SK-N-SH treated with all-trans-retinoic acid at 6 μM for 48 hours (cell line): Measurements from ENCODE around the gene FOXN3.

Experiments used
- ATAC-seq: fragments of 200-7000 bp; cut with Tn5 transposase; 3 replicates; pipeline ENCODE4 v1.9.1; 2020; ENCODE audit warnings: mild to moderate bottlenecking, moderate library complexity
- ARNTL ChIP-seq: fragments of 450-650 bp; formaldehyde crosslinking; IDR thresholded peaks from 2 replicates; pipeline ENCODE4 v1.5.0; 2020; ENCODE audit warnings: low read depth, mild to moderate bottlenecking, moderate library complexity, borderline replicate concordance
- BACH2 ChIP-seq: fragments of 250-450 bp; sonication (Bioruptor Pico); IDR thresholded peaks from 2 replicates; pipeline ENCODE4 v1.9.0; 2021; ENCODE audit warnings: mild to moderate bottlenecking, borderline replicate concordance
- CSDC2 ChIP-seq: fragments of 250-450 bp; sonication (Bioruptor Pico); IDR thresholded peaks from 2 replicates; pipeline ENCODE4 v1.5.0; 2020; ENCODE audit warnings: mild to moderate bottlenecking, moderate library complexity
- ESRRG ChIP-seq: fragments of 250-450 bp; sonication (Bioruptor Pico); IDR thresholded peaks from 2 replicates; pipeline ENCODE4 v1.6.1; 2021; ENCODE audit warnings: mild to moderate bottlenecking
- GLIS3 ChIP-seq: fragments of 250-450 bp; sonication (Bioruptor Pico); IDR thresholded peaks from 2 replicates; pipeline ENCODE4 v1.5.0; 2020; ENCODE audit warnings: mild to moderate bottlenecking, moderate library complexity
- ISL1 ChIP-seq: fragments of 250-450 bp; sonication (Bioruptor Pico); IDR thresholded peaks from 2 replicates; pipeline ENCODE4 v2.1.2; 2022; ENCODE audit warnings: mild to moderate bottlenecking, moderate library complexity
- OSR1 ChIP-seq: fragments of 250-450 bp; sonication (Bioruptor Pico); IDR thresholded peaks from 2 replicates; pipeline ENCODE4 v1.8.0; 2022; ENCODE audit warnings: moderate library complexity, mild to moderate bottlenecking, inconsistent platforms
- PATZ1 ChIP-seq: fragments of 250-450 bp; sonication (Bioruptor Pico); IDR thresholded peaks from 2 replicates; pipeline ENCODE4 v1.8.0; 2020; ENCODE audit warnings: mild to moderate bottlenecking, moderate library complexity, borderline replicate concordance
- PPARA ChIP-seq: fragments of 250-450 bp; sonication (Bioruptor Pico); IDR thresholded peaks from 2 replicates; pipeline ENCODE4 v1.5.0; 2020; ENCODE audit warnings: mild to moderate bottlenecking, borderline replicate concordance
- RARB ChIP-seq: fragments of 250-450 bp; sonication (Bioruptor Pico); IDR thresholded peaks from 2 replicates; pipeline ENCODE4 v1.8.0; 2021; ENCODE audit warnings: mild to moderate bottlenecking, moderate library complexity
- SNAI2 ChIP-seq: fragments of 250-450 bp; sonication (Bioruptor Pico); IDR thresholded peaks from 2 replicates; pipeline ENCODE4 v1.5.0; 2020; ENCODE audit warnings: mild to moderate bottlenecking, moderate library complexity
- TCF4 ChIP-seq: fragments of 250-450 bp; sonication (Bioruptor Pico); IDR thresholded peaks from 2 replicates; pipeline ENCODE4 v1.8.0; 2021; ENCODE audit warnings: mild to moderate bottlenecking, moderate library complexity, borderline replicate concordance
- TOX ChIP-seq: fragments of 250-450 bp; sonication (Bioruptor Pico); IDR thresholded peaks from 2 replicates; pipeline ENCODE4 v1.8.0; 2021; ENCODE audit warnings: mild to moderate bottlenecking, moderate library complexity, borderline replicate concordance
- TSHZ2 ChIP-seq: fragments of 250-450 bp; sonication (Bioruptor Pico); IDR thresholded peaks from 2 replicates; pipeline ENCODE4 v1.5.0; 2020; ENCODE audit warnings: mild to moderate bottlenecking, moderate library complexity
- ZFP3 ChIP-seq: fragments of 250-450 bp; sonication (Bioruptor Pico); IDR thresholded peaks from 2 replicates; pipeline ENCODE4 v1.5.0; 2020; ENCODE audit warnings: mild to moderate bottlenecking, moderate library complexity
- ZFP30 ChIP-seq: fragments of 450-650 bp; formaldehyde crosslinking; IDR thresholded peaks from 2 replicates; pipeline ENCODE4 v1.5.0; 2022; ENCODE audit warnings: mild to moderate bottlenecking, moderate library complexity
- ZNF70 ChIP-seq: fragments of 450-650 bp; formaldehyde crosslinking; IDR thresholded peaks from 2 replicates; pipeline ENCODE4 v1.5.0; 2020; ENCODE audit warnings: mild to moderate bottlenecking, moderate library complexity
- TF ChIP-seq, protein P1 (sequence below): fragments of 250-450 bp; sonication (Bioruptor Pico); IDR thresholded peaks from 2 replicates; pipeline ENCODE4 v1.8.0; 2021; ENCODE audit warnings: low read depth, mild to moderate bottlenecking, moderate library complexity, borderline replicate concordance
- TF ChIP-seq, protein P2 (sequence below): fragments of 250-450 bp; sonication (Bioruptor Pico); IDR thresholded peaks from 2 replicates; pipeline ENCODE4 v1.5.1; 2021; ENCODE audit warnings: mild to moderate bottlenecking, moderate library complexity
- TF ChIP-seq, protein P3 (sequence below): fragments of 250-450 bp; sonication (Bioruptor Pico); IDR thresholded peaks from 2 replicates; pipeline ENCODE4 v1.5.1; 2020; ENCODE audit warnings: low read depth, mild to moderate bottlenecking, moderate library complexity

The FOXN3 gene

GRCh38 chr14:89259951-89260609, 157.0 kb downstream of the FOXN3 start:
- no peak for TF ChIP-seq SNAI2
- TF ChIP-seq PPARA, result no peak
- TF ChIP-seq BACH2 (CRISPR knock-in tag), result no peak
- TF ChIP-seq, all 23 proteins: peak for 0

GRCh38 chr14:89258728-89259273, 158.2 kb downstream of the FOXN3 start:
- no peak for ATAC-seq
- TF ChIP-seq, protein P1, sequence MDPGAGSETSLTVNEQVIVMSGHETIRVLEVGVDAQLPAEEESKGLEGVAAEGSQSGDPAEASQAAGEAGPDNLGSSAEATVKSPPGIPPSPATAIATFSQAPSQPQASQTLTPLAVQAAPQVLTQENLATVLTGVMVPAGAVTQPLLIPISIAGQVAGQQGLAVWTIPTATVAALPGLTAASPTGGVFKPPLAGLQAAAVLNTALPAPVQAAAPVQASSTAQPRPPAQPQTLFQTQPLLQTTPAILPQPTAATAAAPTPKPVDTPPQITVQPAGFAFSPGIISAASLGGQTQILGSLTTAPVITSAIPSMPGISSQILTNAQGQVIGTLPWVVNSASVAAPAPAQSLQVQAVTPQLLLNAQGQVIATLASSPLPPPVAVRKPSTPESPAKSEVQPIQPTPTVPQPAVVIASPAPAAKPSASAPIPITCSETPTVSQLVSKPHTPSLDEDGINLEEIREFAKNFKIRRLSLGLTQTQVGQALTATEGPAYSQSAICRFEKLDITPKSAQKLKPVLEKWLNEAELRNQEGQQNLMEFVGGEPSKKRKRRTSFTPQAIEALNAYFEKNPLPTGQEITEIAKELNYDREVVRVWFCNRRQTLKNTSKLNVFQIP (CRISPR knock-in tag), result no peak
- TF ChIP-seq, protein P2, sequence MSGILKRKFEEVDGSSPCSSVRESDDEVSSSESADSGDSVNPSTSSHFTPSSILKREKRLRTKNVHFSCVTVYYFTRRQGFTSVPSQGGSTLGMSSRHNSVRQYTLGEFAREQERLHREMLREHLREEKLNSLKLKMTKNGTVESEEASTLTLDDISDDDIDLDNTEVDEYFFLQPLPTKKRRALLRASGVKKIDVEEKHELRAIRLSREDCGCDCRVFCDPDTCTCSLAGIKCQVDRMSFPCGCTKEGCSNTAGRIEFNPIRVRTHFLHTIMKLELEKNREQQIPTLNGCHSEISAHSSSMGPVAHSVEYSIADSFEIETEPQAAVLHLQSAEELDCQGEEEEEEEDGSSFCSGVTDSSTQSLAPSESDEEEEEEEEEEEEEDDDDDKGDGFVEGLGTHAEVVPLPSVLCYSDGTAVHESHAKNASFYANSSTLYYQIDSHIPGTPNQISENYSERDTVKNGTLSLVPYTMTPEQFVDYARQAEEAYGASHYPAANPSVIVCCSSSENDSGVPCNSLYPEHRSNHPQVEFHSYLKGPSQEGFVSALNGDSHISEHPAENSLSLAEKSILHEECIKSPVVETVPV (CRISPR knock-in tag), result no peak
- TF ChIP-seq TSHZ2 (CRISPR knock-in tag) (no peak), GLIS3 (CRISPR knock-in tag) (no peak), ZNF70 (no peak), ZFP30 (CRISPR knock-in tag) (no peak), RARB (CRISPR knock-in tag) (no peak), BACH2 (CRISPR knock-in tag) (no peak), TCF4 (CRISPR knock-in tag) (no peak)
- TF ChIP-seq, protein P3, sequence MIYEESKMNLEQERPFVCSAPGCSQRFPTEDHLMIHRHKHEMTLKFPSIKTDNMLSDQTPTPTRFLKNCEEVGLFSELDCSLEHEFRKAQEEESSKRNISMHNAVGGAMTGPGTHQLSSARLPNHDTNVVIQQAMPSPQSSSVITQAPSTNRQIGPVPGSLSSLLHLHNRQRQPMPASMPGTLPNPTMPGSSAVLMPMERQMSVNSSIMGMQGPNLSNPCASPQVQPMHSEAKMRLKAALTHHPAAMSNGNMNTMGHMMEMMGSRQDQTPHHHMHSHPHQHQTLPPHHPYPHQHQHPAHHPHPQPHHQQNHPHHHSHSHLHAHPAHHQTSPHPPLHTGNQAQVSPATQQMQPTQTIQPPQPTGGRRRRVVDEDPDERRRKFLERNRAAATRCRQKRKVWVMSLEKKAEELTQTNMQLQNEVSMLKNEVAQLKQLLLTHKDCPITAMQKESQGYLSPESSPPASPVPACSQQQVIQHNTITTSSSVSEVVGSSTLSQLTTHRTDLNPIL (CRISPR knock-in tag), result no peak

More at GRCh38 chr14:89259951-89260609, 157.0 kb downstream of the FOXN3 start:
- ATAC-seq, result no peak

DNA sequence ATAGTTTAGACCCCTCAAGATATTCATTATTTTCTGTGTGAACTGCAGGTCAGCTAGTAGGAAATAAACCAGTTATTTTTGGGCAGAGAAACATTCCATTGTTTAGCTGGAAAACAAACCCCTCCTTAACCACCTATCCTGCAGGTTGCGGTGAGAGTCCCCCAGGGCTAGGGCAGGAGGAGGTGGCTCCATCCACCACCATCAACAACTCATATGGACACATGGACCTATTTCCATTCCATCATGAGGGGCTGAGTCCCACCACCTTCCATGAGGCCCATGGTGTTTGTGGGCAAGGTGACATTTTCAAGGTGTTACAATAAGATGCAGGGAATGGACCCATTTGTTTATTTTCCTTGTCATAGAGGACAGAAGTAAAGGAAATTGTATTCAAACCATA, 160.1 kb downstream of the FOXN3 start:
- no peak for TF ChIP-seq TOX (CRISPR knock-in tag)
- TF ChIP-seq SNAI2, result no peak
- TF ChIP-seq CSDC2 (CRISPR knock-in tag), result no peak
- TF ChIP-seq ZFP3, result no peak
- no peak for TF ChIP-seq GLIS3 (CRISPR knock-in tag)
- TF ChIP-seq ZNF70, result no peak
- TF ChIP-seq OSR1 (CRISPR knock-in tag), result no peak
- TF ChIP-seq PATZ1 (CRISPR knock-in tag), result no peak
- no peak for ATAC-seq

DNA sequence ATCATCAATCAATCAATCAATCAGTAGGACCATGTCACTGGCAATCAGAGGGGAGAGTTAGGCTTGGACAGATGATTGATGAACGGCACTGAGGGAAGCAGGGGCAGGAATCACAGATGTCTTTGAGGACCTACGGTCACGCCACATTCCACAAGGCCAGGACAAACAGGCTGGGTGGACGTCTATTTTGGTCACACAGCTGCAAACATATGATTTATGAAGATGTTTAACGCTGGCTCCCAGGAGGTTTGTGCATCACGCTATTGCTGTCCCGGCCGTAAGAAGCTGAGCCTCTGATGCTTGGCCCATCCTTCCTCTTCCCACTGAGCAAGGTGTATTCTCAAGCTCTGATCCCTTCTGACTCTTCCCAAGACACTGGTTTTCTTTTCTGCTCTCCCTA, 160.8 kb downstream of the FOXN3 start:
- no peak for ATAC-seq
- TF ChIP-seq ARNTL, result no peak
- no peak for TF ChIP-seq ESRRG (CRISPR knock-in tag)
- TF ChIP-seq PATZ1 (CRISPR knock-in tag), result no peak
- TF ChIP-seq, protein P1 (CRISPR knock-in tag), result no peak
- TF ChIP-seq ZFP3, result no peak
- no peak for TF ChIP-seq ISL1 (CRISPR knock-in tag)
